Natural killer cell treated with Interleukin-12 subunit alpha and Interleukin-12 subunit beta and Interleukin-15 and Interleukin-18, amount 100 ng/mL, for 72 hours (primary cell): ENCODE measurements around the gene ADARB2. TPM values are rescaled to one million over a fixed set of nuclear protein-coding genes. Genes with fewer than 3 reads are reported as not detected.
A peak's percentile ranks its signal among the peaks of the same experiment; 100 is the strongest.
"Not testable (repeated sequence)": the region's sequence is repeated elsewhere in the genome, so short reads cannot be mapped to it uniquely, and the experiment has no call there.

ENCODE experiments used
- ATAC-seq, 2 donors: fragments of 150-1000 bp; cut with Tn5 transposase in 1 of 2; sonication (Bioruptor Pico), chemical (Tn5 transposase) in 1 of 2; 2 replicates each; pipeline ENCODE4 v1.10.0; 2021
- DNase-seq: peaks from one replicate; pipeline ENCODE4 v3.0.0; 2022; ENCODE audit warnings: low spot score
- H3K27ac Mint-ChIP-seq, 2 donors: 1 replicate in 1 of 2; 2 replicates in 1 of 2; pipeline ENCODE4 v1.8.0; 2022; ENCODE audit warnings: mixed read lengths in 2 of 2, mild to moderate bottlenecking in 1 of 2, moderate library complexity in 1 of 2
- H3K27me3 Mint-ChIP-seq, 2 donors: 1 replicate in 1 of 2; 2 replicates in 1 of 2; pipeline ENCODE4 v1.8.0; 2022; ENCODE audit warnings: mixed read lengths in 2 of 2
- H3K36me3 Mint-ChIP-seq: one replicate; pipeline ENCODE4 v1.8.0; 2022; ENCODE audit warnings: mixed read lengths
- H3K4me1 Mint-ChIP-seq, 2 donors: 1 replicate in 1 of 2; 2 replicates in 1 of 2; pipeline ENCODE4 v1.8.0; 2022; ENCODE audit warnings: low read depth in 2 of 2, mixed read lengths in 2 of 2, mild to moderate bottlenecking in 1 of 2
- H3K4me3 Mint-ChIP-seq: one replicate; pipeline ENCODE4 v1.8.0; 2022; ENCODE audit warnings: mixed read lengths
- H3K9me3 Mint-ChIP-seq: 2 replicates; pipeline ENCODE4 v1.8.0; 2022; ENCODE audit warnings: mixed read lengths
- total RNA-seq, 2 donors: library from RNA; stranded (reverse); gene quantifications; one replicate each; pipeline ENCODE4 v1.2.3, GENCODE V29; 2022

ADARB2 gene
- total RNA-seq, 2 donors from 2014 or later, result not detected

DNA sequence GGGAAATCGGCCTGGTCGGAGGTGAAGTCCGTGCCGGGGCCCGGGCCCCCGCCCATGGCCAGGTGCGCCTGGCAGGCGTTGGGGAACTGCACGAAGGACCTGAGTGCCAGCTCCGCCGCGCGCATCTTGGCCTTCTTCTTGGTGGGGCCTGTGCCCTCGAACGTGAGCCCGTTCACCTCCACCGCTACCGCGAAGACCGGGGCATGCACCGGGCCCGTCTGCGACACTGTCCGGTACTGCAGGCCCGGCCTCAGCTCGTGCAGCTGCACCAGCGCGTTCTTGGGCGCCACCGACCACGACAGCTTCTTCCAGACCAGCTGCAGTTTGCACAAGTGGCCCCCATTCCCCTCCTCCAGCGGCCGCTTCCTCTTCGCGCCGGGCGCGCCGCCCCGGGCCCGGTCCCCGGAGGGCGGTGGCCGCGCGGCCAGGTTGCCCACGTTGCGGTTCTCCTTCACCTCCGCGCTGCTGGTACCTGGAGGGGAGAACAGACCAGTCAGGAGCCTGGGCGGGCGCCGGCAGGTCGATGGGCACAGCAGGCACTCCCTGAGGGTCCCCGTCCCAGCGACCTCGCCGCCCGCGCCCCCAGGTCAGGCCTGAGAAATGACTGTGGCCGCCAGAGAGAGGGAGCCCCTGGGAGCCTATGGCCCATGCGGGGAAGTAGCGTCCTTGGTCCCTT is 373.7 kb downstream of the ADARB2 start:
- no peak for DNase-seq
- no peak overlapping the region for H3K27ac Mint-ChIP-seq
- peaks cover 23 to 36% of the 10 kb centered on the region in 2 donors for H3K27me3 Mint-ChIP-seq
- H3K4me1 Mint-ChIP-seq, result no peaks in the 10 kb centered on the region
- no peaks in the 10 kb centered on the region for H3K36me3 Mint-ChIP-seq
- no peak for ATAC-seq
- H3K4me3 Mint-ChIP-seq, result no peak overlapping the region
- H3K9me3 Mint-ChIP-seq, result no peaks in the 10 kb centered on the region

GRCh38 chr10:1362589-1363445 is 374.5 kb downstream of the ADARB2 start:
- Mint-ChIP-seq H3K36me3 (no peaks in the 10 kb centered on the region), H3K9me3 (no peaks in the 10 kb centered on the region), H3K27ac (no peak overlapping the region), H3K4me1 (no peaks in the 10 kb centered on the region), H3K4me3 (no peak overlapping the region), H3K27me3 (peaks cover 26 to 40% of the 10 kb centered on the region in 2 donors)
- DNase-seq (no peak), ATAC-seq (no peak)

GRCh38 chr10:1361411-1362105 is 375.8 kb downstream of the ADARB2 start:
- H3K4me1 Mint-ChIP-seq, result no peaks in the 10 kb centered on the region
- DNase-seq (no peak), ATAC-seq (no peak)
- H3K9me3 Mint-ChIP-seq, result no peaks in the 10 kb centered on the region
- H3K27me3 Mint-ChIP-seq, result peaks cover 25 to 30% of the 10 kb centered on the region in 2 donors
- H3K27ac Mint-ChIP-seq, result no peak overlapping the region
- H3K36me3 Mint-ChIP-seq, result no peaks in the 10 kb centered on the region
- no peak overlapping the region for H3K4me3 Mint-ChIP-seq

- Mint-ChIP-seq H3K27me3 (peaks cover 20 to 23% of the 10 kb centered on the region in 2 donors), H3K36me3 (no peaks in the 10 kb centered on the region), H3K9me3 (no peaks in the 10 kb centered on the region), H3K27ac (no peak overlapping the region), H3K4me1 (no peaks in the 10 kb centered on the region), H3K4me3 (no peak overlapping the region)
- no peak for DNase-seq
- ATAC-seq, result no peak
Observed at GRCh38 chr10:1360558-1361164, 376.7 kb downstream of the ADARB2 start.

DNA sequence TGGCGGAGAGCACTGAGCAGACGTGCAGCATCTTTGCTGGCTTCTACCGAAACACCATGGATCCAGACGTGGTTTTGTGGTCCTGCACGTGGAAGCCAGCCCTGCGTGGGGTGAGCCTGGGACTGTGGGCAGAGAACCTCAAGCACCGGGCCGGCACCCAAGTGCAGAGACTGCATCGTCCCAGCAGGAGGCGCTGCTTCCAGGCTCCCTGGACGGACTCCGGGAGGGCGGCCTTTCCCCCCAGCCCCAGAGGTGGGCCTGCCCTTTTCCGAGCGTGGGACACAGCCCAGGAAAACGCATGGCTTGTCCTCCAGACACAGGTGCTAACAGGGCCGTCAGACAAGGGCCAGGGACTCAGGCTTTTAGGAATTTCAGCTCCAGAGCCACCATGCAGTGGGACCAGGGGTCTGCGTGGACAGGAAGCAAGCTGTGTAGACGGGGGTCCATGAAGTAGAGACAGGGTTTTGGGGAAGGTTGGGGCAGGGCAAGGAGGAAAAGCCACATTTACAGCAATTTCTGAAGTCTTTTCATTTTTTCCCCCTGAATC is 377.2 kb downstream of the ADARB2 start:
- ATAC-seq (no peak), DNase-seq (no peak)
- no peak overlapping the region for H3K4me3 Mint-ChIP-seq
- peaks cover 20 to 21% of the 10 kb centered on the region in 2 donors for H3K27me3 Mint-ChIP-seq
- no peaks in the 10 kb centered on the region for H3K4me1 Mint-ChIP-seq
- no peaks in the 10 kb centered on the region for H3K36me3 Mint-ChIP-seq
- H3K27ac Mint-ChIP-seq, result no peak overlapping the region
- no peaks in the 10 kb centered on the region for H3K9me3 Mint-ChIP-seq

GRCh38 chr10:1359626-1359955 is 377.7 kb downstream of the ADARB2 start:
- H3K27ac Mint-ChIP-seq, result no peak overlapping the region
- H3K4me1 Mint-ChIP-seq, result no peaks in the 10 kb centered on the region
- DNase-seq (no peak), ATAC-seq (no peak)
- H3K36me3 Mint-ChIP-seq, result no peaks in the 10 kb centered on the region
- H3K4me3 Mint-ChIP-seq, result no peak overlapping the region
- H3K9me3 Mint-ChIP-seq, result no peaks in the 10 kb centered on the region
- H3K27me3 Mint-ChIP-seq, result peaks cover 20 to 24% of the 10 kb centered on the region in 2 donors

- ATAC-seq, result no peak
- H3K27ac Mint-ChIP-seq, result no peak overlapping the region
- H3K4me1 Mint-ChIP-seq, result no peaks in the 10 kb centered on the region
- DNase-seq, result no peak
- H3K27me3 Mint-ChIP-seq, result peaks cover 20 to 24% of the 10 kb centered on the region in 2 donors
- no peaks in the 10 kb centered on the region for H3K36me3 Mint-ChIP-seq
- no peak overlapping the region for H3K4me3 Mint-ChIP-seq
- H3K9me3 Mint-ChIP-seq, result no peaks in the 10 kb centered on the region
Observed at GRCh38 chr10:1358860-1359625, 378.3 kb downstream of the ADARB2 start.

GRCh38 chr10:1358147-1358546 is 379.2 kb downstream of the ADARB2 start:
- H3K4me1 Mint-ChIP-seq, result no peaks in the 10 kb centered on the region
- DNase-seq (no peak), ATAC-seq (no peak)
- H3K27me3 Mint-ChIP-seq, result peaks cover 20 to 24% of the 10 kb centered on the region in 2 donors
- no peak overlapping the region for H3K27ac Mint-ChIP-seq
- no peak overlapping the region for H3K4me3 Mint-ChIP-seq
- H3K36me3 Mint-ChIP-seq, result no peaks in the 10 kb centered on the region
- H3K9me3 Mint-ChIP-seq, result no peaks in the 10 kb centered on the region

DNA sequence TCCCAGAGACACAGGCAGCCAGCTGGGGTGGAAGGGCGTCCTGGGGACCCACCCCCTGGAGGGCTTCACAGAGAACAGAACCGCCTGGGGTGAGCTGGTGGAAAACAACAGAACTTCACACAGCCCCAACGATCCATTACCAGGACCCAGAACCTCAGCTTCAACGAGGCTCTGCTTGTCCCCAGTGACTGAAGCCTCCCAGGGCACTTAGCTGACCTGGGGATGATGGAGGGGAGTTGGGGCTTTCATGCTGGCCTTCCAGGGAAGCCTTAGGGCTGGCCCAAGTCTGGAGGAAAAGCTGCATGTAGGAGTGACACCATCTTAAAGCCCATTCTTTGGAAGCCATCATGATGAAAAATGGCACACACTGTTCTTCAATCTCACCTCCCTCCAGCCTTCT is 381.0 kb downstream of the ADARB2 start:
- H3K4me1 Mint-ChIP-seq, result no peaks in the 10 kb centered on the region
- peaks cover 17 to 24% of the 10 kb centered on the region in 2 donors for H3K27me3 Mint-ChIP-seq
- no peak for ATAC-seq
- H3K4me3 Mint-ChIP-seq, result no peak overlapping the region
- no peak for DNase-seq
- H3K9me3 Mint-ChIP-seq, result no peaks in the 10 kb centered on the region
- no peak overlapping the region for H3K27ac Mint-ChIP-seq
- no peaks in the 10 kb centered on the region for H3K36me3 Mint-ChIP-seq

GRCh38 chr10:1354809-1355710 is 382.3 kb downstream of the ADARB2 start:
- H3K27me3 Mint-ChIP-seq, result peaks cover 22 to 30% of the 10 kb centered on the region in 2 donors
- H3K36me3 Mint-ChIP-seq, result no peaks in the 10 kb centered on the region
- H3K4me3 Mint-ChIP-seq, result no peak overlapping the region
- DNase-seq (no peak), ATAC-seq (peak in 1 of 2 donors; percentile 45)
- no peaks in the 10 kb centered on the region for H3K9me3 Mint-ChIP-seq
- no peak overlapping the region for H3K27ac Mint-ChIP-seq
- no peaks in the 10 kb centered on the region for H3K4me1 Mint-ChIP-seq

GRCh38 chr10:1352296-1352695 is 385.0 kb downstream of the ADARB2 start:
- H3K4me1 Mint-ChIP-seq, DNase-seq, H3K36me3 Mint-ChIP-seq, ATAC-seq, H3K9me3 Mint-ChIP-seq, H3K4me3 Mint-ChIP-seq, H3K27ac Mint-ChIP-seq: not testable (repeated sequence)
- H3K27me3 Mint-ChIP-seq, result peaks cover 11 to 22% of the 10 kb centered on the region in 2 donors

DNA sequence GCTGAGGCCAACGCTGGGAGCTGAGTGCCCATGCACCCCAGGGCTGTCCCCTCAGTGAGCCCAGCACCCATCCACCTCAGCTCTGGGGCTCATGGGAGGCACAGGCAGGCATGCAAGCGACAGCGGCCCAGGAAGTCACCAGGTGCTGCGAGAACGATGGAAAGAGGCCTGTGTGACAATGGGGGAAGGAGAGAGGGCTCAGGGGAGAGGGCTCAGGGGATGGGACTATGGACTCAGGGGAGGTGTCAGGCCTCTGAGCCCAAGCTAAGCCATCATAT is 388.6 kb downstream of the ADARB2 start:
- Mint-ChIP-seq H3K4me3 (no peak overlapping the region), H3K27me3 (peaks cover 11 to 15% of the 10 kb centered on the region in 2 donors), H3K27ac (no peak overlapping the region), H3K9me3 (no peaks in the 10 kb centered on the region), H3K4me1 (no peaks in the 10 kb centered on the region), H3K36me3 (no peaks in the 10 kb centered on the region)
- ATAC-seq (peak in 1 of 2 donors; percentile 35), DNase-seq (no peak)
